ENCODE results near the gene GATA1.

DNA sequence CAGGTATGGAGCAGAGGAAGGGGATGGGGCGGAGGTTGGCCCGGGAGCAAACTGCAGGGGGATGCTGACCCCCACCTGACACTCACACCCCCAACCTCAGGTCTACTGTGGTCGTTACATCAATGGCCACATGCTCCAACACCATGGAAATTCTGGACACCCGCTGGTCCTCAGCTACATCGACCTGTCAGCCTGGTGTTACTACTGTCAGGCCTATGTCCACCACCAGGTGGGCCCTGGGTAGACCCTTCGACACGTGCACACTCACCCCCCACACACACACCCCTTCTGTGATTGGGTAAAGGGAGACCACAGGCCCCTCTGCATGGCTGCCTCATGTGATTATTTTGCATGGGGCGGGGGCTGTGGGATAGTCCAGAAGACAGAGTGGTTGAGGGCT is 37.7 kb downstream of the GATA1 start:
- TF ChIP-seq GATA2 (IDR thresholded peaks at IDR 0.05; ENCODE audit: low read depth, low read length) (no peak), GATA3 (IDR thresholded peaks at IDR 0.05; ENCODE audit: low read depth, low read length) (no peak)

Data from SH-SY5Y (cell line).